H1 (cell line): Measurements from ENCODE around the gene APOBEC3G.

ENCODE experiments used
- ATF2 ChIP-seq: IDR thresholded peaks from 2 replicates; pipeline ENCODE4 v1.6.1; 2012; ENCODE audit warnings: low read length, inconsistent platforms
- ATF3 ChIP-seq: IDR thresholded peaks from 2 replicates; pipeline ENCODE4 v1.6.1; 2011; ENCODE audit warnings: low read depth, mild to moderate bottlenecking, low read length; ENCODE audit not compliant: insufficient read depth
- CTCF ChIP-seq, 3 experiments: IDR thresholded peaks; 1 replicate in 2 of 3; 2 replicates in 1 of 3; pipeline versions ENCODE4 v1.5.1 to v1.6.1; 2011; ENCODE audit warnings: low read length in 3 of 3, mild to moderate bottlenecking in 3 of 3, inconsistent platforms in 2 of 3, low read depth in 1 of 3, moderate library complexity in 1 of 3; ENCODE audit not compliant: insufficient read depth in 1 of 3; ENCODE audit errors: control extremely low read depth in 1 of 3
- EGR1 ChIP-seq: IDR thresholded peaks from 2 replicates; pipeline ENCODE4 v1.6.1; 2011; ENCODE audit warnings: low read depth, low read length, borderline replicate concordance
- EZH2 ChIP-seq: fragments of 200-600 bp; sonication (generic); IDR thresholded peaks from 2 replicates; pipeline ENCODE4 v1.7.1; 2012; ENCODE audit warnings: low read depth, mild to moderate bottlenecking, moderate library complexity, low read length, inconsistent platforms; ENCODE audit not compliant: severe bottlenecking
- GABPA ChIP-seq: IDR thresholded peaks from 2 replicates; pipeline ENCODE4 v1.6.1; 2011; ENCODE audit warnings: mild to moderate bottlenecking, low read length, moderate library complexity, borderline replicate concordance; ENCODE audit not compliant: insufficient read depth
- JUND ChIP-seq: IDR thresholded peaks from 2 replicates; pipeline ENCODE4 v1.6.1; 2011; ENCODE audit warnings: mild to moderate bottlenecking, improper control_type of control experiment, low read length
- POLR2AphosphoS5 ChIP-seq: IDR thresholded peaks from 2 replicates; pipeline ENCODE4 v1.6.1; 2011; ENCODE audit warnings: low read depth, low read length
- RAD21 ChIP-seq, 2 experiments: IDR thresholded peaks in 1 of 2; conservative IDR thresholded peaks in 1 of 2; 2 replicates each; pipeline ENCODE4 v1.6.1; 2011; ENCODE audit warnings: low read depth in 2 of 2, low read length in 2 of 2, improper control_type of control experiment in 1 of 2, inconsistent platforms in 1 of 2, mild to moderate bottlenecking in 1 of 2, moderate library complexity in 1 of 2
- RFX5 ChIP-seq: IDR thresholded peaks from 2 replicates; pipeline ENCODE4 v1.6.1; 2011; ENCODE audit warnings: low read depth, low read length, improper control_type of control experiment, borderline replicate concordance
- RXRA ChIP-seq: IDR thresholded peaks from 2 replicates; pipeline ENCODE4 v1.6.1; 2011; ENCODE audit warnings: low read depth, mild to moderate bottlenecking, low read length, moderate library complexity; ENCODE audit not compliant: insufficient read depth
- TCF12 ChIP-seq: IDR thresholded peaks from 2 replicates; pipeline ENCODE4 v1.6.1; 2011; ENCODE audit warnings: low read depth, mild to moderate bottlenecking, low read length
- USF2 ChIP-seq: IDR thresholded peaks from 2 replicates; pipeline ENCODE4 v1.6.1; 2011; ENCODE audit warnings: low read length, improper control_type of control experiment
- YY1 ChIP-seq: IDR thresholded peaks from 2 replicates; pipeline ENCODE4 v1.6.1; 2011; ENCODE audit warnings: low read depth, mild to moderate bottlenecking, low read length

- TF ChIP-seq EZH2 (no peak), TCF12 (no peak), GABPA (no peak), CTCF (IDR thresholded peaks at IDR 0.05; ENCODE audit: control extremely low read depth in 1 of 3, insufficient read depth in 1 of 3, low read depth in 1 of 3, low read length in 3 of 3) (no peak), JUND (no peak), YY1 (no peak), POLR2AphosphoS5 (no peak), RXRA (no peak), EGR1 (no peak), ATF3 (no peak), RFX5 (no peak), RAD21 (IDR thresholded peaks at IDR 0.05 in 1 of 2, conservative IDR thresholded peaks at IDR 0.05 in 1 of 2; ENCODE audit: low read depth in 2 of 2, low read length in 2 of 2) (no peak), USF2 (no peak), ATF2 (no peak)
Measured at GRCh38 chr22:39078329-39078728, 1.3 kb downstream of the APOBEC3G start.
